ENCODE data around the gene TFAP2D. TPM values are rescaled to one million over a fixed set of nuclear protein-coding genes. Genes with fewer than 3 reads are reported as not detected.

Gene TFAP2D
- polyA plus RNA-seq, 1 donor from 2014 or later, result not detected

- H3K4me3 ChIP-seq (ENCODE audit: low read length), result peak overlapping the region; percentile 56
- peaks cover 99% of the 10 kb centered on the region for H3K27me3 ChIP-seq (ENCODE audit: insufficient read depth, low read depth, low read length)
- no peak overlapping the region for H3K4me2 ChIP-seq (ENCODE audit: low read length)
Measured at GRCh38 chr6:50724381-50725124, 11.2 kb downstream of the TFAP2D start.

GRCh38 chr6:50734488-50734887 is 21.2 kb downstream of the TFAP2D start:
- Histone ChIP-seq H3K9me3 (ENCODE audit: low read length) (no peaks in the 10 kb centered on the region), H3K79me2 (replicated peaks; ENCODE audit: insufficient read depth, low read length) (no peaks in the 10 kb centered on the region), H3F3A (ENCODE audit: insufficient read depth, low read length, poor library complexity, severe bottlenecking) (no peaks in the 10 kb centered on the region), H3K9me2 (ENCODE audit: insufficient read depth, low read length) (no peaks in the 10 kb centered on the region), H4K20me1 (ENCODE audit: insufficient read depth) (no peaks in the 10 kb centered on the region), H3K4me2 (ENCODE audit: low read length) (no peak overlapping the region), H3K36me3 (ENCODE audit: insufficient read depth, low read length) (no peaks in the 10 kb centered on the region), H3K27ac (ENCODE audit: low read length) (no peak overlapping the region), H3K4me3 (ENCODE audit: low read length) (no peak overlapping the region), H3K9ac (ENCODE audit: low read length) (no peak overlapping the region), H3K27me3 (ENCODE audit: insufficient read depth, low read depth, low read length) (peaks cover 21% of the 10 kb centered on the region), H2AFZ (ENCODE audit: low read depth, low read length) (no peak overlapping the region)
- TF ChIP-seq MXI1 (conservative IDR thresholded peaks at IDR 0.05; ENCODE audit: poor library complexity, severe bottlenecking) (no peak), REST (IDR thresholded peaks at IDR 0.05; ENCODE audit: borderline replicate concordance) (no peak), EP300 (conservative IDR thresholded peaks at IDR 0.05; ENCODE audit: poor library complexity, severe bottlenecking) (no peak), CTCF (IDR thresholded peaks at IDR 0.05; ENCODE audit: poor library complexity, severe bottlenecking) (no peak), EZH2 (IDR thresholded peaks at IDR 0.05; ENCODE audit: borderline replicate concordance, insufficient read depth, low read length, poor library complexity, severe bottlenecking) (no peak), SMC3 (conservative IDR thresholded peaks at IDR 0.05; ENCODE audit: poor library complexity) (no peak), TAF1 (IDR thresholded peaks at IDR 0.05; ENCODE audit: low read depth) (no peak), RAD21 (conservative IDR thresholded peaks at IDR 0.05) (no peak), POLR2AphosphoS5 (IDR thresholded peaks at IDR 0.05) (no peak)

More at GRCh38 chr6:50724381-50725124, 11.2 kb downstream of the TFAP2D start:
- Histone ChIP-seq H4K20me1 (ENCODE audit: insufficient read depth) (no peaks in the 10 kb centered on the region), H3F3A (ENCODE audit: insufficient read depth, low read length, poor library complexity, severe bottlenecking) (no peaks in the 10 kb centered on the region), H3K36me3 (ENCODE audit: insufficient read depth, low read length) (no peaks in the 10 kb centered on the region), H3K79me2 (replicated peaks; ENCODE audit: insufficient read depth, low read length) (no peaks in the 10 kb centered on the region), H3K27ac (ENCODE audit: low read length) (no peak overlapping the region), H3K9me3 (ENCODE audit: low read length) (no peaks in the 10 kb centered on the region), H3K9me2 (ENCODE audit: insufficient read depth, low read length) (no peaks in the 10 kb centered on the region), H2AFZ (ENCODE audit: low read depth, low read length) (no peak overlapping the region), H3K9ac (ENCODE audit: low read length) (no peak overlapping the region)
- TF ChIP-seq MXI1 (conservative IDR thresholded peaks at IDR 0.05; ENCODE audit: poor library complexity, severe bottlenecking), result no peak
- TF ChIP-seq EZH2 (IDR thresholded peaks at IDR 0.05; ENCODE audit: borderline replicate concordance, insufficient read depth, low read length, poor library complexity, severe bottlenecking), result no peak
- TF ChIP-seq POLR2AphosphoS5 (IDR thresholded peaks at IDR 0.05), result peak; percentile 7
- no peak for TF ChIP-seq TAF1 (IDR thresholded peaks at IDR 0.05; ENCODE audit: low read depth)

Data from neural cell (in vitro differentiated cells).